ENCODE data around the gene FILIP1.

GRCh38 chr6:75530696-75531095 lies 37.1 kb upstream of the FILIP1 start:
- TF ChIP-seq CTCF (conservative IDR thresholded peaks at IDR 0.05; ENCODE audit: low read length) (no peak), EZH2phosphoT487 (IDR thresholded peaks at IDR 0.05; ENCODE audit: borderline replicate concordance, low read depth, low read length) (no peak)

Measured in OCI-LY7 (cell line).